Epithelial cell of esophagus (primary cell): ENCODE data around the gene GLYATL1.
A peak's percentile ranks its signal among the peaks of the same experiment; 100 is the strongest.

Experiments used
- DNase-seq: peaks from one replicate; pipeline ENCODE4 v3.0.0; 2010; ENCODE audit warnings: low read depth
- H3K4me3 ChIP-seq: 2 replicates; pipeline ENCODE4 v1.5.1; 2011; ENCODE audit warnings: mild to moderate bottlenecking, low read length, control low read depth
- TF ChIP-seq, protein P1 (sequence below): IDR thresholded peaks from 2 replicates; pipeline ENCODE4 v1.5.1; 2011; ENCODE audit warnings: low read depth, mild to moderate bottlenecking, low read length, control low read depth, inconsistent platforms; ENCODE audit not compliant: insufficient read depth; ENCODE audit errors: missing control alignments

GLYATL1 gene

DNA sequence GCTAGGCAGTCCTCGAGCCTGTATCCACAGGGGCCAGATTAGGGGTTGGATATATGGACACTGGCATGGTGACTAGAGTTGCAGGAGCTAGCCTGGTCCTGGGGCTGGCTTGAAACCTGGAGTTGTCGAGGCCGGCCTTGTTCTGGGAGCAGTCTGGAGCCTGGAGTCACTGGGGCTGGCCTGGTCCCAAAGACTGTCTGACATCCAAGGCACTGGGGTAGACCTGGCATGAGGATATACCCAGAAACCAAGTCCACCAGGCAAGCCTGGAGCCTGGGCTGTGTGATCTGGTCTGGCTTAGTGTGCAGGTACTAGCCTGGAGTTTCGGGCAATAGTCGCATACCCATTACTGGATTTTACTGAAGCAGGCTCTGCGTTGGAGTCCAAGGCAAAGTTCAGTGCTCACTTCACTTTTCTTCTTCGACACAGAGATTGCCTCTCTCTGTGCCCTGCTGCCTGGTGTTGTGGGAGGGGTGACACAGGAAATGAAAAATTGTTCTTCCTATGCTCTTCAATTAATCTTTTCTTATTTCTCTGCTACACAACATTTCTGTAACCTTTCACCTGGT is 4.3 kb upstream of the GLYATL1 start:
- TF ChIP-seq, protein P1, sequence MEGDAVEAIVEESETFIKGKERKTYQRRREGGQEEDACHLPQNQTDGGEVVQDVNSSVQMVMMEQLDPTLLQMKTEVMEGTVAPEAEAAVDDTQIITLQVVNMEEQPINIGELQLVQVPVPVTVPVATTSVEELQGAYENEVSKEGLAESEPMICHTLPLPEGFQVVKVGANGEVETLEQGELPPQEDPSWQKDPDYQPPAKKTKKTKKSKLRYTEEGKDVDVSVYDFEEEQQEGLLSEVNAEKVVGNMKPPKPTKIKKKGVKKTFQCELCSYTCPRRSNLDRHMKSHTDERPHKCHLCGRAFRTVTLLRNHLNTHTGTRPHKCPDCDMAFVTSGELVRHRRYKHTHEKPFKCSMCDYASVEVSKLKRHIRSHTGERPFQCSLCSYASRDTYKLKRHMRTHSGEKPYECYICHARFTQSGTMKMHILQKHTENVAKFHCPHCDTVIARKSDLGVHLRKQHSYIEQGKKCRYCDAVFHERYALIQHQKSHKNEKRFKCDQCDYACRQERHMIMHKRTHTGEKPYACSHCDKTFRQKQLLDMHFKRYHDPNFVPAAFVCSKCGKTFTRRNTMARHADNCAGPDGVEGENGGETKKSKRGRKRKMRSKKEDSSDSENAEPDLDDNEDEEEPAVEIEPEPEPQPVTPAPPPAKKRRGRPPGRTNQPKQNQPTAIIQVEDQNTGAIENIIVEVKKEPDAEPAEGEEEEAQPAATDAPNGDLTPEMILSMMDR: no peak
- H3K4me3 ChIP-seq: no peak overlapping the region
- no peak for DNase-seq

DNA sequence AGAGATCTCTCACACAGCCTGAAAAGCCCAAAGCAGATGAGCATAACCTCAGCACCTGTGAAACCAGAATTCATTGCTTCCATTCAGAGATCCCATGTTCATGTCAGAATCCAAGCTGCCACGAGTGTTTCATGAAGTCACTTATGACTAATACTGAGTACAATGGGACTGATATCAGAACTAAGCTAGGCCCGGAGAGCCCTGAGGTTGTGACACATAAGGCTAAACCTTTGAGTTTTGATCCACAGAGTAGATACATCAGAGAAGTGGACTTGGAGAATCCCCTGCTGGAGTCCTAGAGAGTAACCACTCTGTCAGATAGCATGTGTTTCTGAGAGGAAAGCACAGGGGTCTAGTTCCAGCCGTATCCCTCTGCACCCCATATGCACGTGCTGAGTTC is 890 bp upstream of the GLYATL1 start:
- peak; percentile 25 for DNase-seq
- TF ChIP-seq, protein P1: no peak
- no peak overlapping the region for H3K4me3 ChIP-seq

DNA sequence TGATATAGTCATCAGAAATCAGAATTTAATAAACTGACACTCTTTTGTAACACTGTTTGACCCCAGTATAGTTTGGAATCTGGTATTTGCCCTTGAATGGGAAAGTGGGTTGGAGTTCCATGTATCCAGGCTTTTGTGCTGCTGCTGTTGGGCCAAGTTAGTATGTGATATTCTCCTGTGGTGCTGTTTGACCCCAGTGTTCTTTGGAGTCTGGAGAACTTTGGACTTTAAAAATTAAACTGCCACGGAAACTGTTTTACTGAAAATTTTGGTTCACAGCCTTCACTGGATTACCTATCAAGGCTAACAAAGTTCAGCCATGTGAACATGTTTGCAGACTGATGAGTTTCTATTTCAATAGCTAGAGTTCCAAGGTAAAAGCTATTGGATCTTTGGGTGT is 740 bp downstream of the GLYATL1 start:
- TF ChIP-seq, protein P1: no peak
- no peak overlapping the region for H3K4me3 ChIP-seq
- DNase-seq: no peak

DNA sequence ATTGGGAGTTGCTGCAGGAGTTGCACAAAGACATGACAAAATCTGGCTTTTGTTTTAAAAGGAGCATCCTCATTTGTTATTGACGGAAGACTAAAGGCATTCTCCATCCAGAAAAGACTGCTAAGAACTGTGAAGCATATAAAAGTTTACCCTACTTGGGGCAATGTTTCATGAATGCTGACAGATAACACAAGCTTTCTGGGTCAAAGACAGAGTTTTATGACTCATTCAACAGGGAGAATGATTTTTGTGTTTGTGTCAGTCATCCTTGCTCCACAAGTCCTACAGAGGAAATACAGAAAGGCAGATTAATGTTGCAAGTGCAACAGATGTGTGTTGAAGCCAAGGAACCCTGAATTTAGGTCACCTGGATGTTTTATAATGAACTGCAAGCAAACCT is 2.5 kb downstream of the GLYATL1 start:
- TF ChIP-seq, protein P1: no peak
- DNase-seq: peak; percentile 24
- no peak overlapping the region for H3K4me3 ChIP-seq

DNA sequence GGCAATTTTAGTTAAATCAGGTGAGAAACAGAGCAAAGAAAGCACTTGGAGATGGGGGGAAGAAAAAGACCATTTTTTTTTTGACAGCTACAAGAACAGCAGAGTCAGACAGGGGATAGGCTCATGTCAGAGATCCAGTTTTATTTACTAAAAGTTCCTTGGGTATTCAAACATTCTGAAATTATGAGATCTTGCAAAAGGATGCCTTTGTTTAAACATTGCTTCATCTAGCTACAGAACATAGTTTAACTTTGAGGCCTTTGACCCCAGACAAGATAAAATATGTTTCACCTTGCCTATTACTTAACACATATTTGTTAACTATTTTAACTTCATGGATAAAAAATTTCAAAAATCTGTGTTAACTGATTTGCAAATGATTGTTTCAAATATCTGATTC is 6.4 kb downstream of the GLYATL1 start:
- H3K4me3 ChIP-seq: no peak overlapping the region
- TF ChIP-seq, protein P1: no peak
- no peak for DNase-seq

DNA sequence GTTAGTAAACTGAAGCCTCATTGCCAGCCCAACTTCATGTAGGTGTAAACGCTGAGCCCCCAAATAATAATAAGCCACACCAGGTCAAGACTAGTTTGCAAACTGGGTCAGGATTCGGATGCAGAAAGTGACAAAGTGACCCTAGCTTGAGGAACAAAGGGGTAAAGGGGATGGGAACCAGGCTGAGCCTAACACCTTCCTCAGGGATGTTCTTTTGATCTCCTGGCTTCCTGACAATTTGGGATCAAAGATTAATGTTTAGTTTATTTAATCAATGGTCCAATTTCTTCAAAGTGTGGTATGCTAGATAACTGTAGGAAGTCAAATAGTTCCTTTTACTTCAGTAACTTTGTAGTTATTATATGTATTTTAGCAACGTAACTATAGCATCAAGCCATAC is 9.9 kb downstream of the GLYATL1 start:
- TF ChIP-seq, protein P1: no peak
- DNase-seq: no peak

DNA sequence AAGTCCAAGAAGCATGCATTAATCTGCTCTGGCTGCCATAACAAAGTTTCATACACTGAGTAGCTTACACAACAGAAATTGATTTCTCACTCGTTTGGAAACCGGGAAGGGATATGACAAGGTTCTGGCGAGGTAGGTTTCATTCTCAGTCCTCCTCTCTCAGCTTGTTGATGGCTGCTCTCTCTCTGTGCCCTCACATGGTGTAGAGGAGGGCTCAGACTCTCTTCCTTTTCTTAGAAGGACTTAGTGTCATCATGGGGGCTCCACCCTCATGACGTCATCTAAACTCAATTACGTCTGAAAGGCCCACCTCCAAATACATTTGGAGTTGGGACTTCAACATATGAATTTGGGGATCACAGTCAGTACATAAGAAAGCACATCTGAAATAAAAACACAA is 18.6 kb downstream of the GLYATL1 start:
- TF ChIP-seq, protein P1: no peak
- H3K4me3 ChIP-seq: no peak overlapping the region
- DNase-seq: no peak

More for the DNA sequence above, 9.9 kb downstream of the GLYATL1 start:
- H3K4me3 ChIP-seq: no peak overlapping the region
